ENCODE measurements around the gene VWF.

DNA sequence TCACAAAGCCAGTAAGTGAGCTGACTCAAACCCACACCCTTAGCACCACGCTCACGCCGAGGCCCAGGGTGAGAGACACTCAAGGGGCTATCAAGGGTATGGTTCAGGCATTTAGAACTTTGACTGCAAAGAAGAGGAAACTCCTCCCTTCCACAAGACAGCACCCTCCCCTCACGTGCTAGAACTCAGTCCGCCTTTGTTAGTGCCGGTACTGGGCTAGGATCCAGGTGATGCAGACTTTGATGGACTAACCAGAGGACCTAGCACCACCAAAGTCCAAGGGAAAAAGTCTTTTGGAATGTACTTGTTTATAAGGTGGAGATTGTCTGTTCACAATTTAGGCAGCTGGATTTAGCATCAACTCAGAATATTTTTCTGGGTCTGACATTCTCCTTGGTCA, 33.7 kb downstream of the VWF start:
- TF ChIP-seq, protein P1, sequence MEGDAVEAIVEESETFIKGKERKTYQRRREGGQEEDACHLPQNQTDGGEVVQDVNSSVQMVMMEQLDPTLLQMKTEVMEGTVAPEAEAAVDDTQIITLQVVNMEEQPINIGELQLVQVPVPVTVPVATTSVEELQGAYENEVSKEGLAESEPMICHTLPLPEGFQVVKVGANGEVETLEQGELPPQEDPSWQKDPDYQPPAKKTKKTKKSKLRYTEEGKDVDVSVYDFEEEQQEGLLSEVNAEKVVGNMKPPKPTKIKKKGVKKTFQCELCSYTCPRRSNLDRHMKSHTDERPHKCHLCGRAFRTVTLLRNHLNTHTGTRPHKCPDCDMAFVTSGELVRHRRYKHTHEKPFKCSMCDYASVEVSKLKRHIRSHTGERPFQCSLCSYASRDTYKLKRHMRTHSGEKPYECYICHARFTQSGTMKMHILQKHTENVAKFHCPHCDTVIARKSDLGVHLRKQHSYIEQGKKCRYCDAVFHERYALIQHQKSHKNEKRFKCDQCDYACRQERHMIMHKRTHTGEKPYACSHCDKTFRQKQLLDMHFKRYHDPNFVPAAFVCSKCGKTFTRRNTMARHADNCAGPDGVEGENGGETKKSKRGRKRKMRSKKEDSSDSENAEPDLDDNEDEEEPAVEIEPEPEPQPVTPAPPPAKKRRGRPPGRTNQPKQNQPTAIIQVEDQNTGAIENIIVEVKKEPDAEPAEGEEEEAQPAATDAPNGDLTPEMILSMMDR (IDR thresholded peaks at IDR 0.05) = no peak
- TF ChIP-seq POLR2A (IDR thresholded peaks at IDR 0.05) = no peak
